ENCODE data around the gene NTRK2. TPM values are rescaled to one million over a fixed set of nuclear protein-coding genes. Genes with fewer than 3 reads are reported as not detected.

NTRK2 gene
- total and polyA plus RNA-seq, 3 donors from 2014 or later = 5.3 to 10.8 (median 5.6) TPM

DNA sequence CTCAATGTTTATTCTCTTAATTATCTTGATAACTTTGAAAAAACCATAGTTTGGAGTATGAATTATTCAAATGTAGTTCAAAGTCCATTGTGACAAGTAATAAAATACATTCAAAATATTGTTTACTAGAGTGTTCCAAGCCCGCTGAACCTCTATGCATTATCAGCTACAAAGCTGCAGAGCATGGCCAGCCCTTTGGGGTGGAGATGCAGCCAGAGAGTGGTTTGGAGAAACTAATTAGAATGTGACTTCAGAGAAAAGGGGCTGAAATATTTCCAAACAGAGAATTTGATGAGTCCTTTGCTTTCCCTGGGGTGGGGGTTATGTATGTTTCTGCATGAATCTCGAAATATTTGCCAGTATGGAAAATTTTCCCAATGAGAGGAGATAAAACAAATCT is 211.3 kb downstream of the NTRK2 start:
- 74 to 79% methylated on average over 2 of the region's 2 CpGs for WGBS, 2 donors
- intact Hi-C loops (cut with DNase I; ENCODE audit: low total_unique reads) = no loop called here
- TF ChIP-seq, protein P1, sequence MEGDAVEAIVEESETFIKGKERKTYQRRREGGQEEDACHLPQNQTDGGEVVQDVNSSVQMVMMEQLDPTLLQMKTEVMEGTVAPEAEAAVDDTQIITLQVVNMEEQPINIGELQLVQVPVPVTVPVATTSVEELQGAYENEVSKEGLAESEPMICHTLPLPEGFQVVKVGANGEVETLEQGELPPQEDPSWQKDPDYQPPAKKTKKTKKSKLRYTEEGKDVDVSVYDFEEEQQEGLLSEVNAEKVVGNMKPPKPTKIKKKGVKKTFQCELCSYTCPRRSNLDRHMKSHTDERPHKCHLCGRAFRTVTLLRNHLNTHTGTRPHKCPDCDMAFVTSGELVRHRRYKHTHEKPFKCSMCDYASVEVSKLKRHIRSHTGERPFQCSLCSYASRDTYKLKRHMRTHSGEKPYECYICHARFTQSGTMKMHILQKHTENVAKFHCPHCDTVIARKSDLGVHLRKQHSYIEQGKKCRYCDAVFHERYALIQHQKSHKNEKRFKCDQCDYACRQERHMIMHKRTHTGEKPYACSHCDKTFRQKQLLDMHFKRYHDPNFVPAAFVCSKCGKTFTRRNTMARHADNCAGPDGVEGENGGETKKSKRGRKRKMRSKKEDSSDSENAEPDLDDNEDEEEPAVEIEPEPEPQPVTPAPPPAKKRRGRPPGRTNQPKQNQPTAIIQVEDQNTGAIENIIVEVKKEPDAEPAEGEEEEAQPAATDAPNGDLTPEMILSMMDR (IDR thresholded peaks at IDR 0.05) = no peak
- no peak for TF ChIP-seq POLR2A (IDR thresholded peaks at IDR 0.05)
- peaks cover 3% of the 10 kb centered on the region for H3K4me1 ChIP-seq
- H3K27ac ChIP-seq = no peak overlapping the region
- H3K36me3 ChIP-seq (ENCODE audit: low read depth, missing control alignments) = no peaks in the 10 kb centered on the region
- DNase-seq = no peak
- no peak overlapping the region for H3K4me3 ChIP-seq
- no peaks in the 10 kb centered on the region for H3K9me3 ChIP-seq
- no peaks in the 10 kb centered on the region for H3K27me3 ChIP-seq

DNA sequence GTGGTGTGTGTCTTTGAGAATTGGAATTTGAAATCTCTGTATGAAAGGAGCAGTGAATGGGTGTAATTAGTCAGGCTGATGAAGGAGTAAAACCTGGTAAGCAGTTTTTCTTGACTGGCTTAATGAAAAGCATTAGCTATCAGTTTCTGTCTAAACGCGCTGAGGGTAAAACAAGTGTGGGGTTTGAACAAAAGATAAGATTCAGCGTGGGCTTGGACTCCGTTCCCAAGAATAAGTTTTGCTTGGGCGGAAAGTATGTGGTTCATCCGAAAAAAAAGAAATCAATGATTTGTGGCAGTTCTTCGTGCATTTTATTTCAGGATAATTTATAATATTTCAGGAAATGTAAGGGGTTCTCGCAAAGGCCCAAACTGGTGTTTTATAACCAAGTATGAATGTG is 217.3 kb downstream of the NTRK2 start:
- DNase-seq = no peak
- Histone ChIP-seq H3K4me1 (no peaks in the 10 kb centered on the region), H3K4me3 (no peak overlapping the region), H3K27me3 (no peaks in the 10 kb centered on the region), H3K36me3 (ENCODE audit: low read depth, missing control alignments) (no peaks in the 10 kb centered on the region), H3K9me3 (no peaks in the 10 kb centered on the region), H3K27ac (no peak overlapping the region)
- no peak for TF ChIP-seq POLR2A (IDR thresholded peaks at IDR 0.05)
- TF ChIP-seq, protein P1 (IDR thresholded peaks at IDR 0.05) = no peak
- 91 to 94% methylated on average over 8 of the region's 8 CpGs for WGBS, 2 donors
- intact Hi-C loops (cut with DNase I; ENCODE audit: low total_unique reads) = no loop called here

DNA sequence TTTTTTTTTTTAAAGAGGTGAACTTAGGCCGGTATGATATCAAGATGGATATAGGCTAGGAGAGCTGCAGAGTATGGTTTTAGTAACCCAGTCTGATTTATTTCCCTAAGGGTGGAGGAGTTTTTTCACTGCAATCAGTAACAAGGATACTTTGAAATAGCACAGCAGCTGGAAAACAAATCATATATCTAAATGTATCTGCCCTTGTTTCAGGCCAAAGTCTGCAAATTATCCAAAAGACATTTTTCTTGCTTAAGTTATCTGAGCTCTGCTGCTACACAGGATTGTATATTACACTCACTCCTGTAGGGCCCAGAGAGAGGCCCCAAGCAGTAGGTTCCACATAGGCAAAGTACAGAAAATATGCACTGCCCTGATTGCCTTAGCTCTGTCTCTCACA is 222.4 kb downstream of the NTRK2 start:
- Histone ChIP-seq H3K9me3 (no peaks in the 10 kb centered on the region), H3K4me1 (no peaks in the 10 kb centered on the region), H3K4me3 (no peak overlapping the region), H3K27ac (no peak overlapping the region), H3K27me3 (no peaks in the 10 kb centered on the region), H3K36me3 (ENCODE audit: low read depth, missing control alignments) (no peaks in the 10 kb centered on the region)
- TF ChIP-seq, protein P1 (IDR thresholded peaks at IDR 0.05) = no peak
- no peak for TF ChIP-seq POLR2A (IDR thresholded peaks at IDR 0.05)
- intact Hi-C loops (cut with DNase I; ENCODE audit: low total_unique reads) = no loop called here
- no peak for DNase-seq
- WGBS, 2 donors = 67 to 81% methylated on average over 1 of the region's 1 CpG

DNA sequence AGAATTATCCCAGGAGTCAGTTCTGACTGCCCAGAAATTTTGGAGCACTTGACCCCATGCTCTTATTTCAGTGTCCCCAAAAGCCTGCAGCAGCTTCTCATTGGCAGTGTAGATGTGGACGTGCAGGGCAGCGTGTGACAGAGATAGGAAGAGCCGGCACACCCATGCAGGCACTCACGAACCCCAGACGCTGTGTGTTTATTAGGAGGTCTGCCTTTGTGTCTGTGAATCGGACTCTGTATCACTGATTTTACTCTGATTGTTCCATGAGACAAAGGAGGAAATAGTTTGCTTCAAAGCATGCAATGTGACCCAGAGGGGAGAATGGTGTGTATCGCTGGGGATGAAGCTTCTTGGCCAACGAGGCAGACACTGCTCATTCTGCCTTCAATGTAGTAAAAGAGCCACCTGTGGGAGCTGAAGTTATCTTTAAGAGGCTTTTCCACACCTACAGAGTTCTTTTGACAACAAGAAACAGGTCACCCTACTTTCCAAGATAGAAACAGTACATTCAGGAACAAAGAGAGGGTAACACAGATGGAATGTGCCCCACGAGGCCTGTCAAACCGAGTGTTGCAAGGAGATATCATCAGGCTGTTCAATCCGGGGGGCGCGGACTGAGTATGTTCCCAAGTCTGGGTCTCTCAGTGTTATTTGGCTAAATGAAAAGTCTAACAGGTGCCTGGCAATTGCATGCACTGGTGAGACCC is 224.0 kb downstream of the NTRK2 start:
- peaks cover under 1% of the 10 kb centered on the region for H3K4me1 ChIP-seq
- H3K36me3 ChIP-seq (ENCODE audit: low read depth, missing control alignments) = no peaks in the 10 kb centered on the region
- no peaks in the 10 kb centered on the region for H3K9me3 ChIP-seq
- no peaks in the 10 kb centered on the region for H3K27me3 ChIP-seq
- intact Hi-C loops (cut with DNase I; ENCODE audit: low total_unique reads) = no loop called here
- no peak overlapping the region for H3K27ac ChIP-seq
- WGBS, 2 donors = 79 to 83% methylated on average over 13 of the region's 13 CpGs
- no peak for DNase-seq
- no peak overlapping the region for H3K4me3 ChIP-seq
- no peak for TF ChIP-seq POLR2A (IDR thresholded peaks at IDR 0.05)
- TF ChIP-seq, protein P1 (IDR thresholded peaks at IDR 0.05) = no peak

DNA sequence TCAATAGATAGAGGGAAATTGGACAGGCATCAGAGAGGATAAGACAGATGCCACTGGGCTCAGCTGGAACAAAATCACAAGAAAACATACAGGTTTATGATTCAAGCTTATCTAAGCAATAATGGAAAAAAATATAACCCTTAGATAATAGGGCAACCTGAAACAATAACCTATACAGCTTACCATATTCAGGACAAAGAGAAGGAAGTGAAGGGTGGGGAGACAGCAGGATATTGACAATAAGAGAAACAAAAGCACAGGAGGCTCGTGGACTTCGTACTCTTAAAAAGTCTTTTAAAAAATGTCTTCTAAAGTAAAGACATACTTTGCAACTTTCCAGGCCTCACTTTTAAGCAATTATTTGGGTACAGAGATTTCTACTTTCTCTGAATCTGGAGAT is 225.3 kb downstream of the NTRK2 start:
- no peaks in the 10 kb centered on the region for H3K9me3 ChIP-seq
- H3K36me3 ChIP-seq (ENCODE audit: low read depth, missing control alignments) = no peaks in the 10 kb centered on the region
- TF ChIP-seq, protein P1 (IDR thresholded peaks at IDR 0.05) = no peak
- TF ChIP-seq POLR2A (IDR thresholded peaks at IDR 0.05) = no peak

More for the DNA sequence above, 225.3 kb downstream of the NTRK2 start:
- Histone ChIP-seq H3K4me3 (no peak overlapping the region), H3K4me1 (peaks cover 4% of the 10 kb centered on the region), H3K27me3 (no peaks in the 10 kb centered on the region), H3K27ac (no peak overlapping the region)
- whole genome bisulfite sequencing, 2 donors = 83 to 91% methylated on average over 2 of the region's 2 CpGs
- intact Hi-C loops (cut with DNase I; ENCODE audit: low total_unique reads) = no loop called here
- no peak for DNase-seq
